WTC11 (cell line): ENCODE results near the gene ISM1. TPM values are rescaled to one million over a fixed set of nuclear protein-coding genes. Genes with fewer than 3 reads are reported as not detected.
A peak's percentile ranks its signal among the peaks of the same experiment; 100 is the strongest.

Source experiments
- ATAC-seq: fragments of 200-7000 bp; cut with Tn5 transposase; 2 replicates; pipeline ENCODE4 v1.10.0; 2021; ENCODE audit warnings: mild to moderate bottlenecking, moderate library complexity
- CTCF ChIA-PET: fragments of 300-600 bp; sonication (Branson Sonifier 250); formaldehyde crosslinking; loops from one replicate; lab custom pipeline; 2021; ENCODE audit warnings: antibody characterized with exemption; lab: Charles Lee
- POLR2A ChIA-PET: fragments of 350-600 bp; sonication (Branson Sonifier 250); formaldehyde crosslinking; loops from one replicate; lab custom pipeline; 2021; ENCODE audit warnings: antibody characterized with exemption; lab: Charles Lee
- DNase-seq: peaks from one replicate; pipeline ENCODE4 v3.0.0; 2021; ENCODE audit warnings: low spot score
- H3K27ac Mint-ChIP-seq: 2 replicates; pipeline ENCODE4 v1.8.0; 2021; ENCODE audit warnings: mixed read lengths
- H3K27me3 Mint-ChIP-seq: 2 replicates; pipeline ENCODE4 v1.8.0; 2021; ENCODE audit warnings: low read depth, mild to moderate bottlenecking, moderate library complexity, mixed read lengths
- H3K36me3 Mint-ChIP-seq: 2 replicates; pipeline ENCODE4 v1.8.0; 2021; ENCODE audit warnings: mixed read lengths
- H3K4me1 Mint-ChIP-seq: 2 replicates; pipeline ENCODE4 v1.8.0; 2022; ENCODE audit warnings: mixed read lengths
- H3K4me3 Mint-ChIP-seq: 2 replicates; pipeline ENCODE4 v1.8.0; 2021; ENCODE audit warnings: mild to moderate bottlenecking, moderate library complexity, mixed read lengths
- H3K9me3 Mint-ChIP-seq: 2 replicates; pipeline ENCODE4 v1.8.0; 2021; ENCODE audit warnings: mixed read lengths
- CBFB ChIP-seq: sonication (generic); formaldehyde crosslinking; IDR thresholded peaks from 2 replicates; pipeline ENCODE4 v1.8.1; 2022; ENCODE audit warnings: mild to moderate bottlenecking, low read depth, missing genetic modification reagents
- CDX4 ChIP-seq: fragments of 250-450 bp; sonication (Bioruptor Pico); IDR thresholded peaks from 2 replicates; pipeline ENCODE4 v1.9.0; 2021; ENCODE audit warnings: moderate library complexity, mild to moderate bottlenecking, inconsistent platforms, borderline replicate concordance
- FOXP1 ChIP-seq: sonication (generic); formaldehyde crosslinking; IDR thresholded peaks from 2 replicates; pipeline ENCODE4 v1.8.0; 2022; ENCODE audit warnings: missing genetic modification reagents, mild to moderate bottlenecking, moderate library complexity, borderline replicate concordance
- GABPB1 ChIP-seq: sonication (generic); formaldehyde crosslinking; IDR thresholded peaks from 2 replicates; pipeline ENCODE4 v1.8.1; 2023; ENCODE audit warnings: mild to moderate bottlenecking, missing genetic modification reagents
- GRHL2 ChIP-seq: fragments of 250-450 bp; sonication (Bioruptor Pico); IDR thresholded peaks from 2 replicates; pipeline ENCODE4 v1.8.0; 2022; ENCODE audit warnings: mild to moderate bottlenecking, moderate library complexity; ENCODE audit not compliant: insufficient replicate concordance, severe bottlenecking
- GTF2I ChIP-seq: fragments of 250-450 bp; sonication (Bioruptor Pico); conservative IDR thresholded peaks from 2 replicates; pipeline ENCODE4 v1.4.0; 2021; ENCODE audit warnings: mild to moderate bottlenecking
- IRF2 ChIP-seq: sonication (generic); formaldehyde crosslinking; IDR thresholded peaks from 2 replicates; pipeline ENCODE4 v1.8.0; 2022; ENCODE audit warnings: low read depth, missing genetic modification reagents, borderline replicate concordance
- JAZF1 ChIP-seq: fragments of 250-450 bp; sonication (Bioruptor Pico); IDR thresholded peaks from 2 replicates; pipeline ENCODE4 v1.9.0; 2021; ENCODE audit warnings: moderate library complexity, mild to moderate bottlenecking, inconsistent platforms
- MXD4 ChIP-seq: fragments of 250-450 bp; sonication (Bioruptor Pico); IDR thresholded peaks from 2 replicates; pipeline ENCODE4 v1.8.0; 2021; ENCODE audit warnings: mild to moderate bottlenecking, moderate library complexity, borderline replicate concordance
- NFATC4 ChIP-seq: fragments of 250-450 bp; sonication (Bioruptor Pico); IDR thresholded peaks from 2 replicates; pipeline ENCODE4 v1.9.0; 2021; ENCODE audit warnings: mild to moderate bottlenecking
- RELA ChIP-seq: sonication (generic); formaldehyde crosslinking; IDR thresholded peaks from 2 replicates; pipeline ENCODE4 v1.8.1; 2022; ENCODE audit warnings: missing genetic modification reagents, mild to moderate bottlenecking, borderline replicate concordance
- SOX15 ChIP-seq: fragments of 250-450 bp; sonication (Bioruptor Pico); IDR thresholded peaks from 2 replicates; pipeline ENCODE4 v1.9.0; 2021; ENCODE audit warnings: mild to moderate bottlenecking
- TEAD1 ChIP-seq: sonication (generic); formaldehyde crosslinking; IDR thresholded peaks from 2 replicates; pipeline ENCODE4 v1.8.0; 2022; ENCODE audit warnings: mild to moderate bottlenecking, missing genetic modification reagents
- ZBTB43 ChIP-seq: sonication (generic); formaldehyde crosslinking; IDR thresholded peaks from 2 replicates; pipeline ENCODE4 v1.8.1; 2023; ENCODE audit warnings: mild to moderate bottlenecking, missing genetic modification reagents
- ZNF263 ChIP-seq: sonication (generic); formaldehyde crosslinking; IDR thresholded peaks from 2 replicates; pipeline ENCODE4 v1.8.1; 2022; ENCODE audit warnings: low read depth, mild to moderate bottlenecking, moderate library complexity, missing genetic modification reagents
- total RNA-seq: library from RNA; stranded (reverse); gene quantifications from 3 replicates; pipeline ENCODE4 v1.2.3, GENCODE V29; 2021
- TF ChIP-seq, protein P1 (sequence below): sonication (generic); formaldehyde crosslinking; IDR thresholded peaks from 2 replicates; pipeline ENCODE4 v1.8.1; 2023; ENCODE audit warnings: mild to moderate bottlenecking, moderate library complexity, missing genetic modification reagents
- TF ChIP-seq, protein P2 (sequence below): fragments of 250-450 bp; sonication (Bioruptor Pico); IDR thresholded peaks from 2 replicates; pipeline ENCODE4 v2.1.2; 2022; ENCODE audit warnings: mild to moderate bottlenecking, moderate library complexity

The ISM1 gene
- total RNA-seq, 1 experiment from 2014 or later: 0.52 TPM

DNA sequence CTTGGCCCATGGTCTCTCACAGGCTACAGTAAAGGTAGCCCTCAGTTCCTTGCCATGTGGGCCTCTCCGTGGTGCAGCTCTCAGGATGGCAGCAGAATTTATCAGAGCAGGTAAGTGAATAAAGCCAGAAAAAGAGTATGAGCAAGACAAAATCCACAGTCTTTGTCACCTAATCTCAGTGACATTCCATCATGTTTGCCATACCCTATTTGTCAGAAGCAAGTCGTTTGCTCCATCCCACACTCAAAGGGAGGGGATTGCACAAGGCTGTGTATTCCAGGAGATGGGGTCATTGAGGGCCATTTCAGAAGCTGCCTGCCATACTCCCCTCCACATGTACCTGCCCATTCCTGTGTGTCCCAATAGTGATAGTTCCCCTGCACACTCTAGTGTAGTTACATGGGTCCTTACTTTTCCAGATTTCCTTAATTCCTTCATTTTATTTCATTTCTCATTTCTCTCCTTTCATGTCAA lies 24.2 kb downstream of the ISM1 start:
- H3K27me3 Mint-ChIP-seq: no peaks in the 10 kb centered on the region
- CTCF ChIA-PET: no interaction called here
- ATAC-seq (no peak), DNase-seq (no peak)
- TF ChIP-seq ZBTB43 (CRISPR knock-in tag) (no peak), GABPB1 (peak; percentile 86)
- POLR2A ChIA-PET: no interaction called here
- H3K36me3 Mint-ChIP-seq: no peaks in the 10 kb centered on the region
- H3K4me3 Mint-ChIP-seq: no peak overlapping the region
- no peak overlapping the region for H3K27ac Mint-ChIP-seq
- H3K4me1 Mint-ChIP-seq: peaks cover 10% of the 10 kb centered on the region
- H3K9me3 Mint-ChIP-seq: no peaks in the 10 kb centered on the region

GRCh38 chr20:13249118-13249797 lies 28.2 kb downstream of the ISM1 start:
- ATAC-seq (no peak), DNase-seq (no peak)
- Mint-ChIP-seq H3K36me3 (no peaks in the 10 kb centered on the region), H3K4me3 (no peak overlapping the region), H3K9me3 (peaks cover 10% of the 10 kb centered on the region; the same call in 1 of the 2 replicates), H3K27me3 (no peaks in the 10 kb centered on the region)
- CTCF ChIA-PET: no interaction called here
- no peak for TF ChIP-seq NFATC4 (CRISPR knock-in tag)
- TF ChIP-seq CDX4: no peak
- TF ChIP-seq FOXP1: no peak
- no peak for TF ChIP-seq GABPB1
- TF ChIP-seq MXD4 (CRISPR knock-in tag): no peak
- no peak for TF ChIP-seq JAZF1
- no peak for TF ChIP-seq ZNF263 (CRISPR knock-in tag)
- no peak for TF ChIP-seq CBFB (CRISPR knock-in tag)
- no peak for TF ChIP-seq GTF2I
- TF ChIP-seq, protein P1, sequence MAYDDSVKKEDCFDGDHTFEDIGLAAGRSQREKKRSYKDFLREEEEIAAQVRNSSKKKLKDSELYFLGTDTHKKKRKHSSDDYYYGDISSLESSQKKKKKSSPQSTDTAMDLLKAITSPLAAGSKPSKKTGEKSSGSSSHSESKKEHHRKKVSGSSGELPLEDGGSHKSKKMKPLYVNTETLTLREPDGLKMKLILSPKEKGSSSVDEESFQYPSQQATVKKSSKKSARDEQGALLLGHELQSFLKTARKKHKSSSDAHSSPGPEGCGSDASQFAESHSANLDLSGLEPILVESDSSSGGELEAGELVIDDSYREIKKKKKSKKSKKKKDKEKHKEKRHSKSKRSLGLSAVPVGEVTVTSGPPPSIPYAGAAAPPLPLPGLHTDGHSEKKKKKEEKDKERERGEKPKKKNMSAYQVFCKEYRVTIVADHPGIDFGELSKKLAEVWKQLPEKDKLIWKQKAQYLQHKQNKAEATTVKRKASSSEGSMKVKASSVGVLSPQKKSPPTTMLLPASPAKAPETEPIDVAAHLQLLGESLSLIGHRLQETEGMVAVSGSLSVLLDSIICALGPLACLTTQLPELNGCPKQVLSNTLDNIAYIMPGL: no peak
- TF ChIP-seq, protein P2, sequence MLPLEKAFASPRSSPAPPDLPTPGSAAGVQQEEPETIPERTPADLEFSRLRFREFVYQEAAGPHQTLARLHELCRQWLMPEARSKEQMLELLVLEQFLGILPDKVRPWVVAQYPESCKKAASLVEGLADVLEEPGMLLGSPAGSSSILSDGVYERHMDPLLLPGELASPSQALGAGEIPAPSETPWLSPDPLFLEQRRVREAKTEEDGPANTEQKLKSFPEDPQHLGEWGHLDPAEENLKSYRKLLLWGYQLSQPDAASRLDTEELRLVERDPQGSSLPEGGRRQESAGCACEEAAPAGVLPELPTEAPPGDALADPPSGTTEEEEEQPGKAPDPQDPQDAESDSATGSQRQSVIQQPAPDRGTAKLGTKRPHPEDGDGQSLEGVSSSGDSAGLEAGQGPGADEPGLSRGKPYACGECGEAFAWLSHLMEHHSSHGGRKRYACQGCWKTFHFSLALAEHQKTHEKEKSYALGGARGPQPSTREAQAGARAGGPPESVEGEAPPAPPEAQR (CRISPR knock-in tag): no peak
- TF ChIP-seq, all 79 proteins: peak for 0
- POLR2A ChIA-PET: no interaction called here
- Mint-ChIP-seq H3K4me1 (peaks cover 10% of the 10 kb centered on the region), H3K27ac (no peak overlapping the region)

DNA sequence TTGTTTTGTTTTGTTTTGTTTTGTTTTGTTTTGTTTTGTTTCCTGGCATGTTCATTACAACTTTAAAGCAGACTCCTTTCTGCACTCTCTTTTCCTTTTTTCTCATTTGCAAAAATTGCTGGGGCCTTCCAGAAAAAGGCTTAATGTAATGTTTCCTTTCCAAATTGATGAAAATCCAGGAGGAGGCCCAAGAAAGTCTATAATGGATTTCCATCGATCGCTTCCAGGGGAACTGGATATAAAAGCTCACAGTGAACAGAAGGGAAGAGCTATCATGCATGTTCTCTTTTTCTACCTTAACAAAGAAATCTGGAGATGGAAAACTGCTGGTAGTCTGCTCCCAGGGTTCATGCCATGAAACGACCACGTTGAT lies 28.7 kb downstream of the ISM1 start:
- DNase-seq: no peak
- ATAC-seq: no peak
- Mint-ChIP-seq H3K9me3 (peaks cover 10% of the 10 kb centered on the region; the same call in 1 of the 2 replicates), H3K4me3 (no peak overlapping the region), H3K4me1 (peaks cover 10% of the 10 kb centered on the region), H3K27ac (no peak overlapping the region), H3K27me3 (no peaks in the 10 kb centered on the region), H3K36me3 (no peaks in the 10 kb centered on the region)
- CTCF ChIA-PET: interaction anchor here (0.7 kb wide), 1 partner anchor 13 kb away, joined by 4 read pairs; no protein-coding TSS in a partner anchor
- POLR2A ChIA-PET: no interaction called here
- TF ChIP-seq SOX15 (CRISPR knock-in tag) (no peak), RELA (CRISPR knock-in tag) (no peak), GRHL2 (CRISPR knock-in tag) (no peak), IRF2 (CRISPR knock-in tag) (no peak), TEAD1 (CRISPR knock-in tag) (no peak)
